ENCODE results near the gene ABCA3. TPM values are rescaled to one million over a fixed set of nuclear protein-coding genes. Genes with fewer than 3 reads are reported as not detected.

Gene ABCA3
- 7.9 TPM in 2 replicates for total RNA-seq (2021; fragmentation: NEBNext Ultra II Directional; extraction: Animal tissue kit (Norgen Biotek cat#: 25700))
- polyA plus RNA-seq (2011; rRNA removed) = 5.7 and 8.8 TPM in 2 replicates
- polyA plus RNA-seq (2011; cell fraction: cytosol; rRNA removed) = 6.4 TPM
- polyA plus RNA-seq (2011; cell fraction: nucleus; rRNA removed) = 17.6 TPM
- 4.8 to 8.5 TPM (median 7.4 TPM) in 4 replicates for polyA plus RNA-seq (2012, experiment 1 of 2)
- 6.6 TPM for polyA plus RNA-seq (2012, experiment 2 of 2)
- polyA plus RNA-seq (2013, experiment 1 of 2) = 8.7 TPM
- 8.9 TPM for polyA plus RNA-seq (2013, experiment 2 of 2)
- polyA minus RNA-seq (2011; rRNA and poly(A)+ RNA removed) = 7.5 and 10.6 TPM in 2 replicates
- polyA minus RNA-seq (2011; cell fraction: cytosol; rRNA and poly(A)+ RNA removed) = 5.0 TPM
- 6.9 TPM for polyA minus RNA-seq (2011; cell fraction: nucleus; rRNA and poly(A)+ RNA removed)
- long read RNA-seq, experiment 1, partial matches to known transcripts = 1 of 1 reads
- long read RNA-seq, experiment 1, other reads (novel, unspliced or antisense) = 0 of 1 reads
- long read RNA-seq, experiment 2 = 0 reads

GRCh38 chr16:2340564-2341455 lies at the start of gene ABCA3:
TSS of gene ABCA3 (minus strand) at chr16:2340728. CDS start at chr16:2326466, 14,262 bp downstream.
- ChIA-PET CTCF (ENCODE audit: partially characterized antibody) (interaction anchor here (0.8 to 1.4 kb wide), 10 partner anchors 9 to 130 kb away, joined by 3 to 6 read pairs (median 3); no protein-coding TSS in a partner anchor), POLR2A (ENCODE audit: partially characterized antibody) (interaction anchor here (1.4 kb wide), 1 partner anchor 75 kb away, joined by 4 read pairs; no protein-coding TSS in a partner anchor)
- H3K79me2 ChIP-seq (ENCODE audit: control insufficient read depth in 1 of 2, insufficient read depth in 2 of 2, low read length in 2 of 2) = no peaks in the 10 kb centered on the region
- DNase-seq (ENCODE audit: low read depth in 1 of 2, low spot score in 2 of 2) (peak; percentile 94 to 100), FAIRE-seq (no peak)
- H2AFZ ChIP-seq (ENCODE audit: low read length) = peak within 1 kb of the TSS; percentile 57; the same call in 1 of the 2 replicates
- peaks cover 0 to 5% (median 0%) of the 10 kb centered on the region in 4 experiments; a peak in 1 of 8 replicates for H3K36me3 ChIP-seq (ENCODE audit: control insufficient read depth in 2 of 4, insufficient read depth in 4 of 4, low read length in 3 of 4)
- H3K4me2 ChIP-seq (ENCODE audit: insufficient read depth in 1 of 2, low read depth in 2 of 2, low read length in 2 of 2) = peak within 1 kb of the TSS; percentile 72 to 91
- no peak within 1 kb of the TSS for H2BK120ac ChIP-seq (replicated peaks; ENCODE audit: low read depth, low read length)
- peaks cover 0 to 3% (median 1%) of the 10 kb centered on the region in 4 experiments; a peak in 2 of 7 replicates for H3K4me1 ChIP-seq (replicated peaks in 1 of 4; ENCODE audit: control insufficient read depth in 3 of 4, insufficient read depth in 4 of 4, low read length in 3 of 4)
- H3K27me3 ChIP-seq (replicated peaks in 1 of 4; ENCODE audit: control insufficient read depth in 3 of 4, extremely low read depth in 1 of 4, insufficient read depth in 3 of 4, low read length in 3 of 4) = peaks cover 11 to 26% (median 24%) of the 10 kb centered on the region in 4 experiments
- peaks cover 0 to 2% of the 10 kb centered on the region in 2 experiments for H4K20me1 ChIP-seq (replicated peaks in 1 of 2; ENCODE audit: control insufficient read depth in 1 of 2, insufficient read depth in 2 of 2, low read length in 2 of 2)
- peak within 1 kb of the TSS; percentile 13; the same call in 1 of the 2 replicates for H2BK20ac ChIP-seq (ENCODE audit: low read length)
- H3K18ac ChIP-seq (ENCODE audit: extremely low read depth, low read length) = peak within 1 kb of the TSS; percentile 19
- H4K91ac ChIP-seq (replicated peaks; ENCODE audit: insufficient read length, low read length) = no peak within 1 kb of the TSS
- H2BK15ac ChIP-seq (ENCODE audit: low read length) = no peak within 1 kb of the TSS
- H3K27ac ChIP-seq (ENCODE audit: low read depth, low read length) = no peak within 1 kb of the TSS
- H3K4me3 ChIP-seq (ENCODE audit: extremely low read depth in 1 of 4, insufficient read depth in 2 of 4, low read depth in 3 of 4, low read length in 4 of 4) = peak within 1 kb of the TSS; percentile 32 to 78 (median 46)
- H3K23ac ChIP-seq (ENCODE audit: insufficient read length) = no peak within 1 kb of the TSS
- H2AK5ac ChIP-seq (ENCODE audit: low read depth, low read length) = no peak within 1 kb of the TSS
- no peak within 1 kb of the TSS; the same call in 1 of the 2 replicates for H2BK5ac ChIP-seq (ENCODE audit: low read depth, low read length)
- 0 out of 2 replicates have a peak within 1 kb of the TSS, but pooled peaks have one; percentile 39 for H2BK12ac ChIP-seq (ENCODE audit: low read depth, low read length)
- no peak within 1 kb of the TSS for H3K56ac ChIP-seq (replicated peaks; ENCODE audit: insufficient read length, low read depth, low read length)
- no peak within 1 kb of the TSS for H4K5ac ChIP-seq (ENCODE audit: insufficient read length, low read depth, low read length)
- H3K4ac ChIP-seq (replicated peaks; ENCODE audit: insufficient read length, low read depth, low read length) = no peak within 1 kb of the TSS
- H3K79me1 ChIP-seq (ENCODE audit: low read depth, low read length) = no peaks in the 10 kb centered on the region
- peaks cover 0 to 12% of the 10 kb centered on the region in 2 experiments; a peak in 3 of 4 replicates for H3K9me3 ChIP-seq (ENCODE audit: insufficient read depth in 2 of 2, low read depth in 1 of 2, low read length in 1 of 2)
- H3K14ac ChIP-seq (ENCODE audit: insufficient read length) = no peak within 1 kb of the TSS
- H4K8ac ChIP-seq (ENCODE audit: extremely low read depth, insufficient read depth, low read length) = peak within 1 kb of the TSS; percentile 68; the same call in 1 of the 2 replicates
- peaks cover 8% of the 10 kb centered on the region; the same call in 1 of the 2 replicates for H3K23me2 ChIP-seq (ENCODE audit: low read depth, low read length)
- WGBS, 2 experiments (ENCODE audit: extremely low coverage in 1 of 2, insufficient coverage in 1 of 2, insufficient read length in 1 of 2, insufficient replicate concordance in 2 of 2, low coverage in 1 of 2, low lambda C conversion rate in 2 of 2, missing lambda C conversion rate in 1 of 2) = 28% methylated on average over 81 of the region's 110 CpGs; no CpG with 5 or more reads in 1 of the 2 experiments
- H3K9ac ChIP-seq (replicated peaks in 1 of 4; ENCODE audit: extremely low read depth in 1 of 4, low read depth in 3 of 4, low read length in 3 of 4) = no peak within 1 kb of the TSS; a peak in 1 of 7 replicates
- TF ChIP-seq CEBPB (IDR thresholded peaks at IDR 0.05; ENCODE audit: low read depth, low read length) (no peak), KDM1A (IDR thresholded peaks at IDR 0.05; ENCODE audit: borderline replicate concordance, low read length) (peak; percentile 89), CTBP2 (IDR thresholded peaks at IDR 0.05; ENCODE audit: borderline replicate concordance, insufficient read depth, insufficient read length, low read length) (peak; percentile 33)
- TF ChIP-seq, protein P1, sequence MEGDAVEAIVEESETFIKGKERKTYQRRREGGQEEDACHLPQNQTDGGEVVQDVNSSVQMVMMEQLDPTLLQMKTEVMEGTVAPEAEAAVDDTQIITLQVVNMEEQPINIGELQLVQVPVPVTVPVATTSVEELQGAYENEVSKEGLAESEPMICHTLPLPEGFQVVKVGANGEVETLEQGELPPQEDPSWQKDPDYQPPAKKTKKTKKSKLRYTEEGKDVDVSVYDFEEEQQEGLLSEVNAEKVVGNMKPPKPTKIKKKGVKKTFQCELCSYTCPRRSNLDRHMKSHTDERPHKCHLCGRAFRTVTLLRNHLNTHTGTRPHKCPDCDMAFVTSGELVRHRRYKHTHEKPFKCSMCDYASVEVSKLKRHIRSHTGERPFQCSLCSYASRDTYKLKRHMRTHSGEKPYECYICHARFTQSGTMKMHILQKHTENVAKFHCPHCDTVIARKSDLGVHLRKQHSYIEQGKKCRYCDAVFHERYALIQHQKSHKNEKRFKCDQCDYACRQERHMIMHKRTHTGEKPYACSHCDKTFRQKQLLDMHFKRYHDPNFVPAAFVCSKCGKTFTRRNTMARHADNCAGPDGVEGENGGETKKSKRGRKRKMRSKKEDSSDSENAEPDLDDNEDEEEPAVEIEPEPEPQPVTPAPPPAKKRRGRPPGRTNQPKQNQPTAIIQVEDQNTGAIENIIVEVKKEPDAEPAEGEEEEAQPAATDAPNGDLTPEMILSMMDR (IDR thresholded peaks at IDR 0.05; ENCODE audit: control extremely low read depth in 1 of 3, insufficient read depth in 1 of 3, low read depth in 1 of 3, low read length in 3 of 3) = peak; percentile 92 to 100 (median 99)

Data from H1 (cell line).